Liver (tissue), 9 donors: ENCODE results near the gene QSOX1. TPM values are rescaled to one million over a fixed set of nuclear protein-coding genes. Genes with fewer than 3 reads are reported as not detected.

ENCODE experiments used
- DNase-seq: peaks from one replicate; pipeline ENCODE4 v3.0.0-alpha.2; 2017; ENCODE audit warnings: low spot score
- H3K27ac ChIP-seq, 2 donors: one replicate each; pipeline ENCODE4 v1.7.0; 2013; ENCODE audit warnings: inconsistent platforms in 2 of 2, low read length in 2 of 2, control low read depth in 1 of 2, low read depth in 1 of 2, mild to moderate bottlenecking in 1 of 2
- H3K27me3 ChIP-seq, 4 donors: one replicate each; pipeline versions ENCODE4 v1.6.1 to v1.7.0; 2013; ENCODE audit warnings: low read length in 3 of 4, inconsistent platforms in 1 of 4, mild to moderate bottlenecking in 1 of 4, moderate library complexity in 1 of 4; ENCODE audit not compliant: control insufficient read depth in 4 of 4, insufficient read depth in 4 of 4
- H3K36me3 ChIP-seq, 4 donors: one replicate each; pipeline versions ENCODE4 v1.6.1 to v1.7.0; 2013; ENCODE audit warnings: low read length in 3 of 4, mild to moderate bottlenecking in 3 of 4, low read depth in 1 of 4, moderate library complexity in 1 of 4; ENCODE audit not compliant: control insufficient read depth in 4 of 4, insufficient read depth in 3 of 4
- H3K4me1 ChIP-seq, 4 donors: one replicate each; pipeline versions ENCODE4 v1.6.1 to v1.7.0; 2013; ENCODE audit warnings: low read length in 3 of 4, mild to moderate bottlenecking in 3 of 4, moderate library complexity in 1 of 4; ENCODE audit not compliant: control insufficient read depth in 4 of 4, insufficient read depth in 4 of 4
- H3K4me3 ChIP-seq, 3 donors: one replicate each; pipeline versions ENCODE4 v1.6.1 to v1.7.0; 2013; ENCODE audit warnings: low read length in 3 of 3, control low read depth in 1 of 3, low read depth in 1 of 3, mild to moderate bottlenecking in 1 of 3
- H3K9ac ChIP-seq, 2 donors: one replicate each; pipeline ENCODE4 v1.7.0; 2013; ENCODE audit warnings: low read length in 2 of 2, mild to moderate bottlenecking in 2 of 2, moderate library complexity in 2 of 2, control low read depth in 1 of 2, low read depth in 1 of 2
- H3K9me3 ChIP-seq, 4 donors: one replicate each; pipeline versions ENCODE4 v1.6.1 to v1.7.0; 2013; ENCODE audit warnings: low read length in 3 of 4; ENCODE audit not compliant: control insufficient read depth in 4 of 4
- ATF3 ChIP-seq: IDR thresholded peaks from 2 replicates; pipeline ENCODE4 v1.6.1; 2016; ENCODE audit warnings: antibody characterized with exemption
- CTCF ChIP-seq: fragments of 150-350 bp; IDR thresholded peaks from 2 replicates; pipeline ENCODE4 v1.5.1; 2017; ENCODE audit warnings: improper control_type of control experiment, low read depth, low read length; ENCODE audit not compliant: missing input control
- EGR1 ChIP-seq, 2 donors: IDR thresholded peaks; 2 replicates each; pipeline ENCODE4 v1.6.1; 2016 to 2018; ENCODE audit warnings: antibody characterized with exemption in 2 of 2, low read depth in 2 of 2
- FOXA1 ChIP-seq: IDR thresholded peaks from 2 replicates; pipeline ENCODE4 v1.6.1; 2016; ENCODE audit warnings: antibody characterized with exemption
- HNF4A ChIP-seq, 2 donors: conservative IDR thresholded peaks; 2 replicates each; pipeline ENCODE4 v1.6.1; 2016; ENCODE audit warnings: antibody characterized with exemption in 2 of 2, mild to moderate bottlenecking in 2 of 2
- HNF4G ChIP-seq: IDR thresholded peaks from 2 replicates; pipeline ENCODE4 v1.6.1; 2016; ENCODE audit warnings: antibody characterized with exemption
- JUND ChIP-seq, 2 donors: IDR thresholded peaks; 2 replicates each; pipeline ENCODE4 v1.6.1; 2016; ENCODE audit warnings: antibody characterized with exemption in 2 of 2
- MAX ChIP-seq: IDR thresholded peaks from 2 replicates; pipeline ENCODE4 v1.6.1; 2016; ENCODE audit warnings: antibody characterized with exemption
- NR2F2 ChIP-seq: IDR thresholded peaks from 2 replicates; pipeline ENCODE4 v1.6.1; 2016; ENCODE audit warnings: antibody characterized with exemption
- REST ChIP-seq: IDR thresholded peaks from 2 replicates; pipeline ENCODE4 v1.6.1; 2016; ENCODE audit warnings: antibody characterized with exemption, mild to moderate bottlenecking
- RXRA ChIP-seq, 2 donors: IDR thresholded peaks; 2 replicates each; pipeline ENCODE4 v1.6.1; 2017 to 2018; ENCODE audit warnings: antibody characterized with exemption in 2 of 2, mild to moderate bottlenecking in 1 of 2
- SP1 ChIP-seq: IDR thresholded peaks from 2 replicates; pipeline ENCODE4 v1.6.1; 2018; ENCODE audit warnings: antibody characterized with exemption, mild to moderate bottlenecking
- YY1 ChIP-seq: IDR thresholded peaks from 2 replicates; pipeline ENCODE4 v1.6.1; 2016; ENCODE audit warnings: antibody characterized with exemption, mild to moderate bottlenecking
- ZBTB33 ChIP-seq: IDR thresholded peaks from 2 replicates; pipeline ENCODE4 v1.6.1; 2016; ENCODE audit warnings: antibody characterized with exemption
- WGBS: extraction: QIAGEN DNeasy Blood & Tissue Kit; methylation state at CpG from one replicate; pipeline ENCODE4 v1.1.7; 2013; 5-methylcytosine and 5-hydroxymethylcytosine counted together
- polyA plus RNA-seq, 2 donors: library from polyadenylated mRNA; stranded (reverse) in 1 of 2; unstranded in 1 of 2; fragments of 200-250 nt in 1 of 2; fragments of >200 nt in 1 of 2; fragmentation: Nextera tagmentation in 1 of 2; extraction: Ambion mirVana in 1 of 2; gene quantifications; one replicate each; pipeline versions ENCODE4 v1.2.1 to v1.2.3, GENCODE V29; 2013 to 2015
- total RNA-seq, 2 donors: library from RNA; depleted of rRNA; stranded (reverse); fragments of >200 nt; gene quantifications; one replicate each; pipeline ENCODE4 v1.2.3, GENCODE V29; 2014
- donor health status: healthy.
- donor health status: healthy.
- donor health status: healthy.
- donor health status: healthy.
- donor health status: healthy.

QSOX1 gene
- total and polyA plus RNA-seq, 4 donors, result 14.3 to 49.2 (median 38.1) TPM

GRCh38 chr1:180194546-180195207 lies 40.0 kb downstream of the QSOX1 start:
- no peak overlapping the region for H3K4me3 ChIP-seq
- TF ChIP-seq SP1, result no peak
- H3K36me3 ChIP-seq, result peaks cover 0 to 2% (median 0%) of the 10 kb centered on the region in 4 donors
- no peak overlapping the region for H3K27ac ChIP-seq
- 87% methylated on average over 19 of the region's 19 CpGs for WGBS
- no peak overlapping the region for H3K9ac ChIP-seq
- peaks cover 1 to 7% (median 2%) of the 10 kb centered on the region in 4 donors for H3K4me1 ChIP-seq
- no peaks in the 10 kb centered on the region for H3K27me3 ChIP-seq
- H3K9me3 ChIP-seq, result no peaks in the 10 kb centered on the region
- no peak for DNase-seq

GRCh38 chr1:180195401-180195800 lies 40.7 kb downstream of the QSOX1 start:
- H3K27ac ChIP-seq, result no peak overlapping the region
- 96% methylated on average over 3 of the region's 3 CpGs for WGBS
- peaks cover 1 to 7% (median 2%) of the 10 kb centered on the region in 4 donors for H3K4me1 ChIP-seq
- H3K9ac ChIP-seq, result no peak overlapping the region
- no peaks in the 10 kb centered on the region for H3K9me3 ChIP-seq
- H3K27me3 ChIP-seq, result no peaks in the 10 kb centered on the region
- TF ChIP-seq JUND (IDR thresholded peaks at IDR 0.05) (no peak), HNF4A (conservative IDR thresholded peaks at IDR 0.05) (no peak), ZBTB33 (no peak), NR2F2 (no peak), FOXA1 (no peak), REST (no peak), CTCF (no peak), MAX (no peak), YY1 (no peak), SP1 (no peak), HNF4G (no peak), RXRA (IDR thresholded peaks at IDR 0.05) (no peak), ATF3 (no peak), EGR1 (IDR thresholded peaks at IDR 0.05; ENCODE audit: low read depth in 2 of 2) (no peak)
- no peak for DNase-seq
- peaks cover 0 to under 1% (median 0%) of the 10 kb centered on the region in 4 donors for H3K36me3 ChIP-seq
- H3K4me3 ChIP-seq, result no peak overlapping the region
